Stimulated activated effector memory CD8-positive, alpha-beta T cell treated with anti-CD3 and anti-CD28 coated beads, Interleukin-12 subunit alpha, Interleukin-12 subunit beta, amount 100 ng/mL, for 72 hours (primary cell): ENCODE results near the gene FDXR.
"Not testable (repeated sequence)": the region's sequence is repeated elsewhere in the genome, so short reads cannot be mapped to it uniquely, and the experiment has no call there.

Experiments used
- ATAC-seq: fragments of 150-1000 bp; cut with Tn5 transposase; 2 replicates; pipeline ENCODE4 v1.10.0; 2021
- DNase-seq, 2 donors: peaks; one replicate each; pipeline ENCODE4 v3.0.0; 2021 to 2022; ENCODE audit warnings: low spot score in 2 of 2
- H3K27ac Mint-ChIP-seq: one replicate; pipeline ENCODE4 v1.8.0; 2022; ENCODE audit warnings: mild to moderate bottlenecking, mixed read lengths
- H3K36me3 Mint-ChIP-seq: one replicate; pipeline ENCODE4 v1.8.0; 2022; ENCODE audit warnings: mild to moderate bottlenecking, mixed read lengths
- H3K4me1 Mint-ChIP-seq: one replicate; pipeline ENCODE4 v1.8.0; 2022; ENCODE audit warnings: mixed read lengths
- H3K4me3 Mint-ChIP-seq: one replicate; pipeline ENCODE4 v1.8.0; 2022; ENCODE audit warnings: mild to moderate bottlenecking, mixed read lengths
- H3K9me3 Mint-ChIP-seq: one replicate; pipeline ENCODE4 v1.8.0; 2022; ENCODE audit warnings: mixed read lengths

FDXR gene

GRCh38 chr17:74906214-74906793, 33.5 kb upstream of the FDXR start:
- not testable (repeated sequence) for DNase-seq, H3K9me3 Mint-ChIP-seq, ATAC-seq, H3K4me3 Mint-ChIP-seq, H3K36me3 Mint-ChIP-seq, H3K4me1 Mint-ChIP-seq, H3K27ac Mint-ChIP-seq

GRCh38 chr17:74904687-74905409, 32.1 kb upstream of the FDXR start:
- H3K4me3 Mint-ChIP-seq, result no peak overlapping the region
- ATAC-seq (peak; percentile 67), DNase-seq (no peak)
- no peaks in the 10 kb centered on the region for H3K9me3 Mint-ChIP-seq
- no peaks in the 10 kb centered on the region for H3K4me1 Mint-ChIP-seq
- no peaks in the 10 kb centered on the region for H3K36me3 Mint-ChIP-seq
- H3K27ac Mint-ChIP-seq, result no peak overlapping the region

- Mint-ChIP-seq H3K4me3 (no peak overlapping the region), H3K9me3 (no peaks in the 10 kb centered on the region), H3K27ac (no peak overlapping the region), H3K36me3 (no peaks in the 10 kb centered on the region), H3K4me1 (no peaks in the 10 kb centered on the region)
- ATAC-seq (no peak), DNase-seq (no peak)
Observed at GRCh38 chr17:74903671-74904070, 30.9 kb upstream of the FDXR start.

DNA sequence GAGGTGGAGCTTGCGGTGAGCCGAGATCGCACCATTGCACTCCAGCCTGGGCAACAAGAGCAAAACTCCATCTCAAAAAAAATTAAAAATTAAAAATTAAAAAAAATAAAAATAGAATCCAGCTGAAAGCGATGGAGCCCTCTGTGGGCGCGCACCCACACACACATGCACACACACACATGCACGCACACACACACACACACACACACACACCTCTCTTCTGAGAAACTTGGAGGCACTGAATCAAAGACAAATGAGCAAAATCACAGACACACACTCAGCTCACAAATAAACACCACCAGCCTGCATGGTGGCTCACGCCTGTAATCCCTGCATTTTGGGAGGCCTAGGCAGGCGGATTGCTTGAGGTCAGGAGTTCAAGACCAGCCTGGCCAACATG, 30.2 kb upstream of the FDXR start:
- Mint-ChIP-seq H3K4me3 (no peak overlapping the region), H3K4me1 (no peaks in the 10 kb centered on the region), H3K27ac (no peak overlapping the region), H3K9me3 (no peaks in the 10 kb centered on the region), H3K36me3 (no peaks in the 10 kb centered on the region)
- ATAC-seq (no peak), DNase-seq (no peak)

DNA sequence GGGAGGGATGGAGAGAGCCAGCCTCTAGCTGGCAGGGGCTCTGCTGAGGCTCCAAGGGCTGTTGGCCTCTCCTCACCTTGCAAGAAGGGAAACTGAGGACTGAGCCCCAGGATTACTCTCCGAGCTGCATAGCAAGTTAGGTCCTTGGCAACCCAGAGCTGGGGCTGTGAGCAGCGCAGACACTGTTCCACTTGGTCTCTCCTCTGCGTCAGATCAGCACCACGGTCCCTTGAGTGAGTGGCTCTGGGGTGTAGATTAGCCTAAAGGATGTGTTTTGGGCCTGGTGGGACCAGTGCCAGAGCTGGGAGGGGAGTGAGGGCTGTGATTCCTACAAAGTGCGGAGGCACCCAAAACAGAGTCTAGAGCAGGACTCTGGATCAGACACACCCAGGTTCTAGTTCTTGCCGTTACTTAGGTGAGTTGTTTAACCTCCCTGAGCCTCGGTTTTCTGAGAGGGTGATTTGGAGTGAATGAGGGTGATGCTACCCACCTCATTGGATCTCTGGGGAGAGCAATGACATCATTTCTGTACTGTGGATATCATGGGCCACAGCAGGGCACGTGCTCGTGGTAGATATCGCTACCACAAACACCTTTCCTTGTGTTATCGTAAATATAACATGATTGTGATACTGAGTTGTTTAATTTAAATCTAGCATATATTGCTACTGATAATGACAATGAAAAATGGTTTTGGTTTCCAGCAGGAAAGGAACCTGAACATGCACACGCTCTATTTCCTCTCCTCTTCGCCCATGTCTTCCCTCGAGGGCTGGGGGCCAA, 28.8 kb upstream of the FDXR start:
- ATAC-seq (no peak), DNase-seq (no peak)
- H3K27ac Mint-ChIP-seq, result no peak overlapping the region
- H3K4me3 Mint-ChIP-seq, result no peak overlapping the region
- H3K4me1 Mint-ChIP-seq, result no peaks in the 10 kb centered on the region
- H3K9me3 Mint-ChIP-seq, result no peaks in the 10 kb centered on the region
- H3K36me3 Mint-ChIP-seq, result no peaks in the 10 kb centered on the region

- Mint-ChIP-seq H3K27ac (no peak overlapping the region), H3K4me1 (no peaks in the 10 kb centered on the region), H3K9me3 (no peaks in the 10 kb centered on the region), H3K36me3 (no peaks in the 10 kb centered on the region), H3K4me3 (no peak overlapping the region)
- DNase-seq (no peak), ATAC-seq (no peak)
Observed at GRCh38 chr17:74900208-74900607, 27.4 kb upstream of the FDXR start.

DNA sequence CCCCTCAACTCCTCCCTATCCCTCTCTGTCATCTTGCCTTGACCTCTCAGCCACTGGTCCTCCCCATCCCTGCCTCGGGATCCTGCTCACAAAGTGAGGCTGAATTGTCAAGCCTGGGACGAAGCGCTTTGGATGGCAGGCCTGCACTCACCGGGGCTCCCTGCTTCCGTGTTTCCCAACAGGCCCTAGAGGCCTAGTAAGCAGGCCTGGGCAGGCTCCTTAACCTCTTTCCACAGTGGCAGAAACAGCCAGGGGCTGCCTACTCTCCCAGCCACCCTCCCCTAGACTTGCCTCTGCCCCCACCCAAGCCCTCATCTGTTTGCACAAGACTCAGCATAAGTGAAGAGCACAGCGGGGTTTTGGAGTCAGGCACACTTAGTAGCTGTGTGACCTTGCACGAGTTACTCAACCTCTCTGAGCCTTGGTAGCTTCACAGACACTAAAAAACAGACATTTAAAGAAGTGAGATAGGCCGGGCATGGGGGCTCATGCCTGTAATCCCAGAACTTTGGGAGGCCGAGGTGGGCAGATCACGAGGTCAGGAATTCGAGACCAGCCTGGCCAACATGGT, 25.7 kb upstream of the FDXR start:
- Mint-ChIP-seq H3K4me1 (peaks cover 6% of the 10 kb centered on the region), H3K36me3 (no peaks in the 10 kb centered on the region), H3K4me3 (no peak overlapping the region), H3K9me3 (no peaks in the 10 kb centered on the region), H3K27ac (no peak overlapping the region)
- DNase-seq (no peak), ATAC-seq (no peak)

DNA sequence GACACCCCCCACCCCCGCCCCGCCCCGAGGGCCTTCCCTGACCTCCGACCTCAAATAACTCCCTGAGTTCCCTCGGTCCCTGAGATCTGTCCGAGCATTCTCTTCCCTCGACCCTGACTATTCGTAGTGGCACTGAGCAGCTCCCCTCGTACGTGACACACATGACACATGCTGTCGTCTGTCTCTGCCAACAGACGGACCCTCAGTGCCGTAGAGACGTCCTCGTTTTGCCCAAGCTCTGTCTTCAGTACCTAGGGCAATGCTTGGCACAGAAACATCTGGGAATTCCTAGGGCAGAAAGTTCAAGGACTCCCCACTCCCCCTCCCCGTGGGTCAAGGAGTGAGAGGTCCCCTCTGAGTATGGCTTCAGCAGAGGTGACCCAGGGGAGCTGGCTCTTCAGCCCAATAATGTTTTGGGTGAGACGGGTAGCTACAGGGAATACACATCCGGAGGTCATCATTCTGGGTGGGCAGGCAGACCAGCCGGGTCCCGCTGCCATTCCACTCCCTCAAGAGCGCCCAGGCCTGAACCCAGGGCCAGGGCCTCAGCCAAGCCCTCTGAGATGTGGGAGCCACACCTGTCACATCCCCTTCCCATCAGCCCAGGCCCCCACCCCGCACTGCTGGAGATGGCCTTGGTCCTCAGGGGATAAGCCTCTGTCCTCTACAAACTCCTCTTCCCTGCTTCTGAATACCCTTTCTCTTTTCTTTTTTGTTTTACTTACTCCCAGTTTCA, 21.3 kb upstream of the FDXR start:
- H3K36me3 Mint-ChIP-seq, result no peaks in the 10 kb centered on the region
- no peak for ATAC-seq
- no peak for DNase-seq
- peaks cover 6% of the 10 kb centered on the region for H3K4me1 Mint-ChIP-seq
- H3K4me3 Mint-ChIP-seq, result peak overlapping the region; percentile 42
- no peaks in the 10 kb centered on the region for H3K9me3 Mint-ChIP-seq
- no peak overlapping the region for H3K27ac Mint-ChIP-seq

DNA sequence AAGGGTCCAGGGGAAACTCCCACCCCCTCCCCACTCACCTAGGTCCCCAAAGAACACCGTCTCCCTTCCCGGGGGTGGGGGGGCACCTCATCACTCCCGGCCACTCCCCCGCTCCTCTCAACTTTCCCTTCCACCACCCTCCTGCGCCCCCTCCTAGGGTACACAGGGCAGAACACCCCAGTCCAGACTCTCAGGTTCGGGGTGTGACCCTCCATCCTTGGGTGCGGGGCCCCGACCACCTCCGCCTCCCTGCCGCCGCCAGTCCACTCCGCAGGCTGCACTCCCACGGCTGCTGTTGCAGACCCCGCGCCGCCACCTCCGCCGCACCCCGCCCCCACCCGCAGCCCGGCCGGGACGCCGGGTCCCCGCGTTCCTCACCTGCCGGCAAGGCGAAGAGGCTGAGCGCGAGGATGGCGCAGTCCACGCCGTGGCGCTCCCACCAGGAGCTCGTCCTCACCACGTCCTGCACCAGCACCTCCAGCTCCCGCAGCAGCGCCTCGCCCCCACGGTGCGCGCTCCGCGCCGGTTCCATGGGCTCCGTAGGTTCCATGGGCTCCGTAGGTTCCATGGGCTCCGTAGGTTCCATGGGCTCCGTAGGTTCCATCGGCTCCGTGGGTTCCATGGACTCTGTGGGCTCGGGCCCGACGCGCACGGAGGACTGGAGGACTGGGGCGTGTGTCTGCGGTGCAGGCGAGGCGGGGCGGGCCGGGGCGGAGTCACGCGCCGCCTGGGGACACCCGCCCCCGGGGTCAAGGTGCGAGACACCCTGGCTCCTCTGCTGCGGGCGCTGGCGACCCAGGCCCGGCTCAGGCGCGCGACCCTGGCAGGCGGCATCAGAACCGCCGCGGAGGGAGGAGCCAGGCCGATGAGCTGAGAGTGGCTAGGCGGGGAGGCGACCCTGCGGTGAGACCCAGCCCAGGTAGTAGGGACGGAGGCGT, 20.4 kb upstream of the FDXR start, which contains the start of gene FADS6:
Gene FADS6 (minus strand): TSS at position 660 of the 938 bp plus-strand sequence. CDS start 38 bp downstream, at position 622.
- ATAC-seq (peak; percentile 46), DNase-seq (no peak)
- H3K4me3 Mint-ChIP-seq, result peak within 1 kb of the TSS; percentile 42
- no peaks in the 10 kb centered on the region for H3K36me3 Mint-ChIP-seq
- peaks cover 6% of the 10 kb centered on the region for H3K4me1 Mint-ChIP-seq
- H3K9me3 Mint-ChIP-seq, result no peaks in the 10 kb centered on the region
- H3K27ac Mint-ChIP-seq, result no peak within 1 kb of the TSS

DNA sequence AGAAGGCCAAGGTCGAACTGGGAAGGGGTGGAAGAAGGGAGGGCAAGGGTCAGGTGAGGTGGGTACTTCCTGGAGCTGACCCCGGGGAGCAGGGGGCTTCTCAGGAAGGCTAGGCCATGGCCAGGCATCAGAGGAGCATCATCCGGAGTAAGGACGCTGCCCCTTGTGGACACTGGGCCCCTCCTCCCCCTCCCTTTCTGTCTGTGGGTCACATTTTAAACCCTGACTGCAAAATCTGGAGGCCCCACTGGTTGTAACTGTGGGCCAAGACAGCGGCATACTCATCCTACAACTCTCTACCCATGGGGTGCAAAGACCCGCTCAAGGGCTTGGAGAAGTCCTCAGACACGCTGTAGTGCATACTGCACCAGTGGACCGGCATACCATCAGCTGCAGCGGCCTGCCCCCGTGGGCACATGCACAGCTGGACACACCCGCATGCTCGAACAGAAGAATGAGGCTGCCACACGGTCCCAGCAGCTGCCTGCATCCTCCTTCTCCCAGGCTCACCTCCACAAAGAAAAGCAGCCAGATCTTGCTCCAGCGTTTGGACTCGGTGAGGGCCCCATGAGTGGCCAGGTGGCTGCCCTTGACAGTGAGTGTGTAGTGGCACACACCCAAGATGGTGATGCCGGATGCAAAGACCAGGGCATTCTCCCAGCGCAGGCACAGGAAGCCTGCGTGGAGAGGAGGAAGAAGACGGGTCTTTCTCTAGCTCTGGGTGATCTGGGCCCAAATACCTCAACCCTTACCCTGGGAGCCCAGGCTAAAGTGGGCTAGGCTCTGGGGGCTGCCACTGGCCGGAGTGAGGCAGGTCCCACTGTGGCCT, 19.4 kb upstream of the FDXR start:
- Mint-ChIP-seq H3K9me3 (no peaks in the 10 kb centered on the region), H3K4me3 (no peak overlapping the region), H3K27ac (no peak overlapping the region), H3K36me3 (no peaks in the 10 kb centered on the region), H3K4me1 (peaks cover 6% of the 10 kb centered on the region)
- DNase-seq (no peak), ATAC-seq (peak; percentile 6)

DNA sequence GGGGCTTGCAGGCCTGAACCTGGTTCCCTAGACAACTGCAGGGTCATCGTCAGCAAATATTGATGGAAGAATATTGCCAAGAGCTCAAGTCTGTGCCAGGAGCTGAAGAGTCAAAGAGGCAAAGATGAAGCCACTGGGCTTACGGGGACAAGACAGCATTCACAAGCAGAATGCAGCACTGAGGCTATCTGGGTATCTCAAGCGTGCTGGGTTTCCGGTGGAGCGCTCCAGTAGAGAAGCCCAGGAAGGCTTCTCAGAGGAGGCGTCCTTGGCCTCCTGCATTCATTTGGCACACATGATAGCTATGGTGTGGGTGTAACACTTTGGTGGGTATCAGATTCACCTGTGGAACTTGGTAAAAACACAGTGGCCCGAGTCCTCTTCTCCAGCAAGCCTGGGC, 17.8 kb upstream of the FDXR start:
- no peak overlapping the region for H3K27ac Mint-ChIP-seq
- peaks cover 6% of the 10 kb centered on the region for H3K4me1 Mint-ChIP-seq
- no peaks in the 10 kb centered on the region for H3K36me3 Mint-ChIP-seq
- no peak for ATAC-seq
- H3K4me3 Mint-ChIP-seq, result no peak overlapping the region
- no peaks in the 10 kb centered on the region for H3K9me3 Mint-ChIP-seq
- no peak for DNase-seq

DNA sequence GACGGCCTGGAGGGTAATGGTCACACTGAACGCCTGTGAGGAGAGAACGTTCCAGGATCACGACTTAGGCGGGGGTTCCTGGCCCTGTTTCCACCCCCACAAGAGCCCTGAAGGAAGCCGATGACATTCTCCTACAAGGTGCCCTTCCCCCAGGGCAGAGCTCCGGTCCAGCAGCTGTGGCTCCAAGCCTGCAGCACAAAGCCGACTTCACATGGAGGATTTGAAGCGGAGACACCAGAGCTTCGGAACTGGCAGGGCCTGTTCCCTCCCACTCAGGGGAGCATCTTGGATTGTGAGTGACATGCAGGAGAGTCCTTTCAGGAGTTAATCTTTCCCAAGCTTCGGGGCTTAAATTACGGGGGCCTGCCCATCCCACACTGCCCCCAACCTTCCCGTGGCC, 15.7 kb upstream of the FDXR start:
- Mint-ChIP-seq H3K9me3 (no peaks in the 10 kb centered on the region), H3K4me3 (no peak overlapping the region), H3K27ac (no peak overlapping the region), H3K36me3 (no peaks in the 10 kb centered on the region), H3K4me1 (no peaks in the 10 kb centered on the region)
- no peak for DNase-seq
- ATAC-seq, result no peak

DNA sequence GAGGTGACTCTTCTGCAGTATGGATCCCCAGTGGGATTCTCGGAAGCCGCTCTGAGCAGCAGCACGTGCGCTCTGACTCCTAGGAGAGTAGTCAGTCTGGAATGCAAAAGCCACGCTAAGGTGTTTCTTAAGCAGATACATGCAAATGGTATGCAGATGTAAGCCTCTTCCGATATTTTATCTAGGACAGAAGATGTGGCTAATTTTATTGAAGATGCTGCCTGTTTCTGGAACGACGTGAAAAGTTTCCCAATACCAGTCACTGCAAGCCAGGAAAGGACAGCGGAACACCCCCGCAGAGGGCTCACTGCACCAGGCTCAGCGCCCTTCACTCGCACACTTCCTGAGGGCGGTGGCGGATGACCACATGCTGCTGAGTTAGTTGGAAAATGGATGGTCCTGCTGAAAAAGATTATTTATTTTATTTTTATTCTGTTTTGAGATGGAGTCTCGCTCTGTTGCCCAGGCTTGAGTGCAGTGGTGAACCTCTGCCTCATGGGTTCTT, 10.5 kb upstream of the FDXR start:
- Mint-ChIP-seq H3K4me3 (no peak overlapping the region), H3K4me1 (no peaks in the 10 kb centered on the region), H3K27ac (no peak overlapping the region), H3K36me3 (no peaks in the 10 kb centered on the region), H3K9me3 (no peaks in the 10 kb centered on the region)
- ATAC-seq (no peak), DNase-seq (no peak)
